Measurements from ENCODE around the gene SPECC1. TPM values are rescaled to one million over a fixed set of nuclear protein-coding genes. Genes with fewer than 3 reads are reported as not detected.

The SPECC1 gene
- total and polyA plus RNA-seq, 10 of the 15 experiments (the other 5 are each of a cell fraction or from before 2014, with no cell fraction given) = 6.4 to 40.6 (median 23.9) TPM

DNA sequence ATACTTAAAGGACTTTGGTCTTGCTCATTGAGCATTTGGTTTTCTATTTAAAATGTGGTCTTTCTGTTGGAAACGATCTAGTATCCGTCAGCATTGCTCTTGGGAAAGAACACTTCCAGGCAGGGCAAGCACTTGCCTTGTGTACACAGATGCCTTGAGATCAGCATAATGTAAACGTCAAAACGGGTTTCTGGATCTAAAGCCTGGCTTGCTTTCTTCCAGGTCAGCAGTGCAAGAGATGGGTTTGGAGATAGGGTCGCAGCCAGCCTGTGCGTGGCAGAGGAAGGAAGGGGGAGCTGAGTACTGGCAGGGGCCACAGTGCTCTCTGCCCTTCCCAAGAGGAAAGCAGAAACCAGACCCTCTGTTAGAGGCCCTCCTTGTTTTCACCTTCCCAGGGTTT, 282.7 kb downstream of the SPECC1 start:
- DNase-seq (ENCODE audit: low read depth, low spot score) = no peak
- H3K4me3 ChIP-seq = no peak overlapping the region
- CTCF ChIA-PET = interaction anchor here (0.6 kb wide), 1 partner anchor 68 kb away, joined by 3 read pairs; no protein-coding TSS in a partner anchor
- ATAC-seq = no peak
- intact Hi-C loops (cut with micrococcal nuclease; ENCODE audit: unreplicated experiment) = no loop called here
- RAD21 ChIA-PET (ENCODE audit: unreplicated experiment) = no interaction called here
- H3K79me2 ChIP-seq (ENCODE audit: control insufficient read depth, insufficient read depth, low read length) = no peaks in the 10 kb centered on the region
- H3K36me3 ChIP-seq (ENCODE audit: control insufficient read depth in 2 of 2, insufficient read depth in 2 of 2, low read length in 1 of 2) = no peaks in the 10 kb centered on the region
- H3K4me2 ChIP-seq (ENCODE audit: control insufficient read depth, insufficient read depth) = no peak overlapping the region
- no peak overlapping the region for H3K27ac ChIP-seq (ENCODE audit: control insufficient read depth, insufficient read depth)
- FAIRE-seq = no peak
- WGBS (ENCODE audit: insufficient coverage, insufficient replicate concordance, low lambda C conversion rate, missing lambda C conversion rate) = 97% methylated on average over 6 of the region's 6 CpGs
- no peak overlapping the region for H3K9ac ChIP-seq (ENCODE audit: control insufficient read depth, insufficient read depth, low read length)
- no peaks in the 10 kb centered on the region for H3K9me3 ChIP-seq (replicated peaks; ENCODE audit: control insufficient read depth, insufficient read depth, low read length)
- no peak for TF ChIP-seq NR2C1 (IDR thresholded peaks at IDR 0.05)
- TF ChIP-seq, protein P1, sequence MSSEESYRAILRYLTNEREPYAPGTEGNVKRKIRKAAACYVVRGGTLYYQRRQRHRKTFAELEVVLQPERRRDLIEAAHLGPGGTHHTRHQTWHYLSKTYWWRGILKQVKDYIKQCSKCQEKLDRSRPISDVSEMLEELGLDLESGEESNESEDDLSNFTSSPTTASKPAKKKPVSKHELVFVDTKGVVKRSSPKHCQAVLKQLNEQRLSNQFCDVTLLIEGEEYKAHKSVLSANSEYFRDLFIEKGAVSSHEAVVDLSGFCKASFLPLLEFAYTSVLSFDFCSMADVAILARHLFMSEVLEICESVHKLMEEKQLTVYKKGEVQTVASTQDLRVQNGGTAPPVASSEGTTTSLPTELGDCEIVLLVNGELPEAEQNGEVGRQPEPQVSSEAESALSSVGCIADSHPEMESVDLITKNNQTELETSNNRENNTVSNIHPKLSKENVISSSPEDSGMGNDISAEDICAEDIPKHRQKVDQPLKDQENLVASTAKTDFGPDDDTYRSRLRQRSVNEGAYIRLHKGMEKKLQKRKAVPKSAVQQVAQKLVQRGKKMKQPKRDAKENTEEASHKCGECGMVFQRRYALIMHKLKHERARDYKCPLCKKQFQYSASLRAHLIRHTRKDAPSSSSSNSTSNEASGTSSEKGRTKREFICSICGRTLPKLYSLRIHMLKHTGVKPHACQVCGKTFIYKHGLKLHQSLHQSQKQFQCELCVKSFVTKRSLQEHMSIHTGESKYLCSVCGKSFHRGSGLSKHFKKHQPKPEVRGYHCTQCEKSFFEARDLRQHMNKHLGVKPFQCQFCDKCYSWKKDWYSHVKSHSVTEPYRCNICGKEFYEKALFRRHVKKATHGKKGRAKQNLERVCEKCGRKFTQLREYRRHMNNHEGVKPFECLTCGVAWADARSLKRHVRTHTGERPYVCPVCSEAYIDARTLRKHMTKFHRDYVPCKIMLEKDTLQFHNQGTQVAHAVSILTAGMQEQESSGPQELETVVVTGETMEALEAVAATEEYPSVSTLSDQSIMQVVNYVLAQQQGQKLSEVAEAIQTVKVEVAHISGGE (CRISPR knock-in tag; IDR thresholded peaks at IDR 0.05) = no peak
- TF ChIP-seq, protein P2, sequence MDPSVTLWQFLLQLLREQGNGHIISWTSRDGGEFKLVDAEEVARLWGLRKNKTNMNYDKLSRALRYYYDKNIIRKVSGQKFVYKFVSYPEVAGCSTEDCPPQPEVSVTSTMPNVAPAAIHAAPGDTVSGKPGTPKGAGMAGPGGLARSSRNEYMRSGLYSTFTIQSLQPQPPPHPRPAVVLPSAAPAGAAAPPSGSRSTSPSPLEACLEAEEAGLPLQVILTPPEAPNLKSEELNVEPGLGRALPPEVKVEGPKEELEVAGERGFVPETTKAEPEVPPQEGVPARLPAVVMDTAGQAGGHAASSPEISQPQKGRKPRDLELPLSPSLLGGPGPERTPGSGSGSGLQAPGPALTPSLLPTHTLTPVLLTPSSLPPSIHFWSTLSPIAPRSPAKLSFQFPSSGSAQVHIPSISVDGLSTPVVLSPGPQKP (IDR thresholded peaks at IDR 0.05; ENCODE audit: low read depth, low read length) = no peak
- H4K20me1 ChIP-seq (ENCODE audit: control insufficient read depth, insufficient read depth) = no peaks in the 10 kb centered on the region
- no peak overlapping the region for H2AFZ ChIP-seq (ENCODE audit: control insufficient read depth, low read depth, low read length)
- no peaks in the 10 kb centered on the region for H3K4me1 ChIP-seq (ENCODE audit: control insufficient read depth, insufficient read depth, low read length)
- no TSS peak for BruUV-seq (replicated peaks)
- no peaks in the 10 kb centered on the region for H3K27me3 ChIP-seq (replicated peaks in 1 of 2; ENCODE audit: control insufficient read depth in 2 of 2, insufficient read depth in 2 of 2, low read length in 1 of 2)
- POLR2A ChIA-PET = no interaction called here
- SMC1A ChIA-PET (ENCODE audit: uncharacterized antibody, unreplicated experiment) = no interaction called here
- in situ Hi-C loops (cut with MboI) = no loop called here
